Measurements from ENCODE around the gene SPP2.

DNA sequence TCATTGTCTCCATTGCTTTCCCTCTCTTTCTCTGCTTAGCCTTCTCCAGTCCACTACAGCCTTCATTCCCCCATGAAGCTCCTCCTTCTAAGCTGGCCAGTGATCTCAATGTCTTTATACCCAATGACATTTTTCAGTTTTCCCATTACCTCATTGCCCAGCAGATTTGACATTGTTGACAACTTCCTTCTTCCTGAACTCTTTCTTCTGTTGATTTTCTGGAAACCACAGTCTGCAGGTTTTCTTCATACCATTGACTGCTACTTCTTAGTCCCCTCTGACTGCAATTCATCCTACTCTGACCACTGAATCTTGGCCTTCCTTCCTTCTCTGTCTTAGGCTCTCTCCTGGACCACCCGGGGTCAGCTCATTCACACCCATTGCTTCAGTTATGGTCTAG lies 22.9 kb upstream of the SPP2 start:
- TF ChIP-seq CTCF (IDR thresholded peaks at IDR 0.05): no peak
- TF ChIP-seq POLR2A (IDR thresholded peaks at IDR 0.05): no peak
